NCI-H2196 (cell line): ENCODE data around the gene USP3.
"Not testable (repeated sequence)": the region's sequence is repeated elsewhere in the genome, so short reads cannot be mapped to it uniquely, and the experiment has no call there.

Experiments
- DNase-seq: peaks from one replicate; lab custom pipeline; 2025; ENCODE audit not compliant: unreplicated experiment; lab: John Stamatoyannopoulos, UW

Gene USP3

DNA sequence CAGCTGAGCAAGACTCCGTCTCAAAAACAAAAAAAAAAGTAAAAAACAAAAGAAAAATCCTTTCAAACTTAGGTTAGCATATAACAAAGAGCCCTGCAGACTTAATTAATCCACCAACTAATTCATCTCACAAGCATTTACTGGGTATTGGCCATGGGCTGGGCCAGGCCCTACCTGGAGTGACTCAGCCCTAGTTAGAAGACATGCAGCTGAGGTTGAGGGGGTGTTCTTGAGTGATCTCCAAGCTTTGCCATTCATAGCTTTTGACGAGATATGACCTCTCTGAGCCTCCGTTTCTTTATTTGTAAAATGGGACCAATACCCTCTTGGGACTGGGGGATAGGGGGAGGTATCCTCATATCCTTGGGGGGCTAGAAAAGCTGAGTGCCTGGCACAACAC lies 100.6 kb downstream of the USP3 start:
- no peak for DNase-seq

DNA sequence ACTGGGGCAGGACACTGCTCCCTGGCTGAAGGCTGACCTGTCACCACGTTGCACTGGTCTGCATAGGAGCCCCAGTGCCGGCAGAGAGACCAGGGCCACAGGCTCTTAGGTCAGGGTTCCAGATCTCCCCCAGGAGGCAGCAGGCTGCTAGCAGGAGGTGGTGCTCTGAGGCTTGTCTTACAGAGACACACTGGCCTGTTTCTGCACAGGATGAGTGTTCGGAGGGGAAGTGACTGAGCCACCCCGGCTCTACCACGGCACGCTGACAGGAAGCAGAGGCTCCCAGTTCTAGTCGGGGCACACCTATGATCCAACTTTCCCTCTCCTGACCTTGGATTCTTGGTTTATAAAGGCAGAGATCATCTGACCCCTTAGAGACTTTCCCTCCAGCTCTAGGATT lies 101.4 kb downstream of the USP3 start:
- DNase-seq, result no peak

GRCh38 chr15:63606308-63606707 lies 101.9 kb downstream of the USP3 start:
- DNase-seq, result no peak

DNA sequence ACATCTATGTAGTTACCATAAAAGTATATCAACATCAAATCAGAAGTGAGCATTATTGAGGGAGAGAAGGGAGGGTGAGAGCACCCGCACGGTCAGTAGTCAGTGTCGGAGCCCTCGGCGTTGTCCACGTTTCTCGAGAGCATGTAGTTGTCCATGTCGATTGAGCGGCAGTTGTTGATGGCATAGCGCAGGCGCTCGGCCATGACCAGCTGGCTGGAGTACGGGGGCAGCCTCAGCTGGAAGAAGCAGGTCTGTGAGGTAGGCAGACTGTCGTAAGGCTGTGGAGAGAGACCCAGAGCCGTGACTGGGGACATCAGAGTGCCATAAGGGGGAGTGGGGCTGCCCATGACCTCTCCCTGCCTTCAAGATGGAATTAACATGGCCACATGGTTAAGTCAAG lies 104.6 kb downstream of the USP3 start:
- DNase-seq, result no peak

- no peak for DNase-seq
These were observed 105.1 kb downstream of the USP3 start for GRCh38 chr15:63609448-63609847.

DNA sequence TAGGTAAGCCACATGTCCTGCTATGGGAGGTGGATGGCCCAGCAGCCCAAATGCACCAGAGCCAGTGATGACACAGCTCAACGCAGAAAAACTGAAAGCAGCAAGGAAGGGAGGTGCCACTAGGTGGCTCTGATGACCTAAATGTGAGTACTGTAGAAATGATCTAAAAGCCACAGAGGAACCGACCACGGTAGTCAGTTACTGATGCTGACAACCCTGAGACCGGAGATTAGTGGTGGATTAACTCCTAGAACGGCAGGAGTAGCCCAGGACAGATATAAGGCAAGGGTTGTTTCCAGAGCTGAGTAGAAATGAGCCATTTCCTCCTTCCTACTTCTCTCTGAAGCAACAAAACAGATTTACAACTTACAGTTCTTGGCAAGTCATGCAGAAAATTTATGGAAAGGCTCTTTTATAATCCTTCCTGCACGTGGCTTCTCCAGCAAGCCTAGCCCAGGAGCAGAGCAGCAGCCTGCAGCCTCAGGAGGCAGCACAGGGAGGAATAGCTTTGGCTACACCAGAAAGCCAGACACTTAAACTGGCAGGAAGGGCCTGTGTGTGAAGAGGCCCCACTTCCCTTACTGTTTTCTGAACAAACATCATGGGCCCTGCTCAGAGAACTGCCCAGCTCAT lies 105.9 kb downstream of the USP3 start:
- DNase-seq, result peak; percentile 54

- no peak for DNase-seq
These were observed 106.8 kb downstream of the USP3 start for GRCh38 chr15:63611177-63611576.

DNA sequence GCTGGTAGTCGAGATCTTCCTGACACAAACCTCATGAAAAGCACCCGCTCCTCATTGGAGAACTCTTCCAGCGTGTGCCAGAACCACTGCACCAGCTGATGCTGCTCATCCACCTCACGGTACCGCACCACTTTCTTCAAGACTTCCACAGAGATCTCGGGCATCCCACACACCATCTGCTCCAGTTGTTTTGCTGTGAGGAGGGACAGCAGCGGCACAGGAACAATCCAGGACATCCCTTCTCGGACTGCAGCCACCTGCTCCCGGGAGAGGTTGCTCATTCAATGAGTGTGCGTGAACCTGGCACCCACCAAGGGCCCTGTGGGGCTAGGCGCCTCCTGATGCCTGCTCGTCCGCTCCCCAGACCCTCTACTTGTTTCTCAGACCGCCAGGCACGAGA lies 107.9 kb downstream of the USP3 start:
- no peak for DNase-seq

GRCh38 chr15:63615935-63616334 lies 111.5 kb downstream of the USP3 start:
- DNase-seq, result no peak

- not testable (repeated sequence) for DNase-seq
These were observed 112.8 kb downstream of the USP3 start for GRCh38 chr15:63617147-63617546.

GRCh38 chr15:63617627-63618026 lies 113.2 kb downstream of the USP3 start:
- DNase-seq, result not testable (repeated sequence)

GRCh38 chr15:63620760-63621159 lies 116.4 kb downstream of the USP3 start:
- DNase-seq, result not testable (repeated sequence)

DNA sequence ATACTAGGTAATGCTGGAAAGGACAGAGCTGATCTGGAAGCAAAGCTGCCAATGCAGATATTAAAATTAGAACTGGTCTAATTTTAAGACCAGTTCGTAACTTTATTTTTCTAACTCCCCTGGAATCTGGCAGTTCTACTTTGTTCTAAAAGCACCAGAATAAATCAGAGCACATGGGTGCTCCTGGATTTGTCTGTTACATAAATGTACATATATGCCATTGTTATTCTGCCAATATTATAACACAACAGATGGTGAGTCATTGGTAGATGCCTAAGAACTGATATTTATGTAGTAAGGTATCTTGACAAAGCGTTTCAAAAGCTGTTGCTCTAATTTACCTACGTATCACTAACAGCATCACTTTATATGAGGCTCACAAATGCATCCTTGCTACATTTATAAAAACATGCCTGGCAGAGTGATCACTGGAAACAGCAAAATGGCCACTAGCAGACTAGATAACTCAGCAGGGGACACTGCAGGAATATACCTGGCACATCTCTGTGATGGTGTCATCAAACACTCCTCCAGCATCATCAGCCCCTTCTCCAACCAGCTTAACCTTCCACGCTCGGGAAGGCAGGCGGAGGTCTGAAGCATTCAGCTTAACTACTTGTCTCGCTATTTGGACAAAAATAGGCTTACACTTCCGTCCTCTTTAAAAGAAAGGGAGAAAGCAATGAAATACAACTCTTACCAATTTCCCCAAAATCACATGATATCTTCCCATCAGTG lies 119.0 kb downstream of the USP3 start:
- DNase-seq, result no peak

GRCh38 chr15:63626955-63627354 lies 122.6 kb downstream of the USP3 start:
- DNase-seq, result no peak

GRCh38 chr15:63628123-63628822 lies 123.9 kb downstream of the USP3 start:
- DNase-seq, result no peak

DNA sequence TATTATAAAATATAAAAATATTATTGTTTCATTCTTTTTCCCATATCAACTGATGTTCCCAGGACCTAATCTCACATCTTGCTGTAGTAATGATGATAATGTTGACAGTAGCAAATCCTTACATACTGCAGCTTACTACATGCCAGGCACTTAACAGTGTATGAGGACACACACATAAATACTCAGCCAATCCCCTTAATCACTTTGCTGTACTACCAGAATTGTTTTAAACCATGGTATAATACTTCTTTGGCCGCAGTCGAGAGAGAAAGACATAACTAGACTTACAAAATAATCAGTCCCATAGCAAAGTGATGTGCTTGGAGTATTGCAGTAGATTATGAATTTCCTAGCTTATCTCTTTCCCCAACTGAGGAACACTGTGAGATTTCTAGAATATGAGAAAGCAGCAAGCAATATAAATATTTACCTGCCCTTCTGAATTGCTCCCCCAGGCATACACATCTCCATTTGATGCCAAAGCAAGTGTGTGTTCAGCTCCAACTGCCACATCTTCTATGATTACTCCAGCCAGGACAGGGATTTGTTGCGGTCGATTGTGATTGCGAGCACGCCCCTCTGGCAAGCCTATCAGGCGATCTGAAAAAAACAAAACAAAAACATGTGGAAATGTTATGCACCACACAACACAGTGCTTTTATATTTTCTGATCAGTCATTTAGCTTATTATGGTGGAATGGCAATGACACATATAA lies 125.8 kb downstream of the USP3 start:
- DNase-seq, result no peak

DNA sequence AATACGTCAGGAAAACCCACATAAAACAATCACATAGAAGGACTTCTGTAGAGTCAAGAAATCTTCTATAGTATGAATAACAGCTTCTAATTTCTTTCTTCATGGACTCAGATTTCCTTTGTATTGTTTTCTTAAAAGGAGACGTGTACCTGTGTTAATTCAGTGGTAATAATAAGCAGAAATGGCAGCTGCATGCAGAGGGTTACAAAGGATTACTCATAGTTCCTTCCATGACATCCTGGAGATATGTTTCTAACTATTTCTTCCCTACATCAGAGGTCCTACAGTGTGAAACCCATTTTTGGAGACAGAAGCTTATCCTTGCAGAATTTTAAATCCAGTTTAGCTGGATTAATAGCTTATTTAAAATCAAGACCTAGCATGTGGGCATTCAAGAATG lies 128.9 kb downstream of the USP3 start:
- no peak for DNase-seq

DNA sequence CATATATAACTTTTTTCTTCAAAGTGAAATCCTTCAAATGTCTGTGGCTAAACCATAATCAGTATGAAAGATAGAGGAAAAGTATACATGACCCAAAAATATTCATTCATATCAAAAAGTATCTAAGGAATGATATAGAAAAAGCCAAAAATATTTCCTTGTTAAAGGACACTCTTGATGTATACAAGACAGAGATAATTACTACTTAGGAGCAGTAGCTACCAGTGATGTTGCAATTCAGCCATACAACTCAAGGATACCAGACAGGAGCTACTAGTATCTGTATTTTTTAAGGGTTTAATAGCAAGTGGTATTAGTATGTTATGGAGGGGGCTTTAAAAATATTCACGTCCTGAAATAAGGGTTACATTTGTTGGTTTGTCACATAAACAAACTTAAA lies 129.8 kb downstream of the USP3 start:
- DNase-seq, result no peak

DNA sequence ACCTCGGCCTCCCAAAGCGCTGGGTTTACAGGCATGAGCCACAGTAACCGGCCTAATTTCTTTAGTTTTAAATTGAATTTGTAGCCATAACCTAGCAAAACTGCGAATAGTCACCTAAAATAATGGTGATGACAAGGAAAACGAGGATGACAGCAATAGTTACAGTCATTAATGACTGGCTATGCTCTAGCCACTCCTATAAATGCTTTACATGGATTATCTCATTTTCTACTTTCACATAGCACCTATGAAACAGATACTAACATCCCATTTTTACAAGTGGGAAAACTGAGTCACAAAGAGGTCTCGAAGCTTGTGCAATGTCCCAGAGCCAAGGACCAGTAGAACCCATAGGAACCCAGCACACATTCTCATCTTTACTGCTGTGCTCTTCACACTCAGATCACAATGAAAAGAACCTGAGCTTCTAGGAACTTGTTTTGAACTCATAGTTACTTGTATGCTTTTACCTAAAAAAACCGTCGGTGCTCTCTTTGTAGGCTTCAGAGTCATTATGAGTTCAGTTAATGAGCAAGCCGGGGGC lies 132.2 kb downstream of the USP3 start:
- no peak for DNase-seq

DNA sequence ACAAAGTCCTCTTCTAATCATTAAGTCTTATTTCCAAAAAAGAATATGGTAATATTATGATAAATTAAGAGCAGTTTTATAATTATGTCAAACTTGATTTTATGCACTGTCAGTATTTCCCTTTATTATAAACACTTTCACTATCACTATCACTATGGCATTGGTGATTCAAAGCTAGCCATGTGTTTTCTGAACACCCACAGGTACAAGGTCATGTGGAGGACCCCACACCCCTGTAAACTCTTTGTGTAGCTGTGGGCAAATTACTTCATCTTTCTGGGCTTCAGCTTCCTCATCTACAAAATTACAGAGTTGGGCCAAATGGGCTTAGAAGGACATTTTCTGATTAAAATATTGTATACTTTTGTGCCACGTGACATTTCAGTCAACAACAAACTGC lies 134.4 kb downstream of the USP3 start:
- DNase-seq, result no peak

- no peak for DNase-seq
These were observed 135.8 kb downstream of the USP3 start for GRCh38 chr15:63640146-63640545.
